Measurements from ENCODE around the gene ZNF784.

DNA sequence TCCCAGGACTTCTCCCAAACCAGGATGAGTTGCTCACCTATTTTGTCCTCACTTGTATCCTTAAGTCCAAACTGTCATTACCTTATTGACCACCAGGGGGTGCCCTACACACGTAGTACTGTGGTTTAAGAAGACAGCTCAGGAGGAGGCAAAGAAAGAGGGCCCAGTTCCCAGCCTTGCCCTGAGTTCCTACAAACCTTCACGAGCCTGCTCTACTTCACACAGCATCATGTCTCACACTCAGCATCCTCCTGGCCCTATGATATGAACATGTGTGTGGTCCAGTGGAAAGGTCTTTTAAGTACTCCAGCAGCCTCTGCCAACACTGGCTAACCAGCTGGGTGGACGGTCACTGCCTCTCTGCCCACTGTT, 8.1 kb upstream of the ZNF784 start:
- TF ChIP-seq ZNF302 (CRISPR knock-in tag; IDR thresholded peaks at IDR 0.05), result no peak
- no peak for TF ChIP-seq POLR2A (IDR thresholded peaks at IDR 0.05; ENCODE audit: low read length)
- TF ChIP-seq, protein P1, sequence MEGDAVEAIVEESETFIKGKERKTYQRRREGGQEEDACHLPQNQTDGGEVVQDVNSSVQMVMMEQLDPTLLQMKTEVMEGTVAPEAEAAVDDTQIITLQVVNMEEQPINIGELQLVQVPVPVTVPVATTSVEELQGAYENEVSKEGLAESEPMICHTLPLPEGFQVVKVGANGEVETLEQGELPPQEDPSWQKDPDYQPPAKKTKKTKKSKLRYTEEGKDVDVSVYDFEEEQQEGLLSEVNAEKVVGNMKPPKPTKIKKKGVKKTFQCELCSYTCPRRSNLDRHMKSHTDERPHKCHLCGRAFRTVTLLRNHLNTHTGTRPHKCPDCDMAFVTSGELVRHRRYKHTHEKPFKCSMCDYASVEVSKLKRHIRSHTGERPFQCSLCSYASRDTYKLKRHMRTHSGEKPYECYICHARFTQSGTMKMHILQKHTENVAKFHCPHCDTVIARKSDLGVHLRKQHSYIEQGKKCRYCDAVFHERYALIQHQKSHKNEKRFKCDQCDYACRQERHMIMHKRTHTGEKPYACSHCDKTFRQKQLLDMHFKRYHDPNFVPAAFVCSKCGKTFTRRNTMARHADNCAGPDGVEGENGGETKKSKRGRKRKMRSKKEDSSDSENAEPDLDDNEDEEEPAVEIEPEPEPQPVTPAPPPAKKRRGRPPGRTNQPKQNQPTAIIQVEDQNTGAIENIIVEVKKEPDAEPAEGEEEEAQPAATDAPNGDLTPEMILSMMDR (IDR thresholded peaks at IDR 0.05), result peak; percentile 91
- no peak for TF ChIP-seq MYC (IDR thresholded peaks at IDR 0.05; ENCODE audit: borderline replicate concordance, low read length)
- no peak for TF ChIP-seq JUN (IDR thresholded peaks at IDR 0.05)
- TF ChIP-seq PHF8 (IDR thresholded peaks at IDR 0.05; ENCODE audit: borderline replicate concordance, low read depth), result no peak
- TF ChIP-seq HDAC2 (IDR thresholded peaks at IDR 0.05), result no peak

Data from A549 (cell line).